GM18870 (cell line): ENCODE data around the gene CNDP2.
A peak's percentile ranks its signal among the peaks of the same experiment; 100 is the strongest.

Source experiments
- ATAC-seq: cut with Tn5 transposase; IDR thresholded peaks from one replicate; pipeline ENCODE4 v1.9.1; 2021; ENCODE audit warnings: moderate library complexity; ENCODE audit not compliant: unreplicated experiment

Gene CNDP2

GRCh38 chr18:74495581-74496507, at the start of gene CNDP2:
CNDP2 (plus strand) TSS chr18:74496363; CDS start chr18:74499974, 3,611 bp downstream.
- ATAC-seq: peak; percentile 62

- ATAC-seq: no peak
Observed at GRCh38 chr18:74446631-74447403, 49.3 kb upstream of the CNDP2 start.

- no peak for ATAC-seq
Observed at GRCh38 chr18:74447404-74448152, 48.6 kb upstream of the CNDP2 start.

- ATAC-seq: no peak
Observed at GRCh38 chr18:74450626-74451025, 45.5 kb upstream of the CNDP2 start.

- no peak for ATAC-seq
Observed at GRCh38 chr18:74451148-74451547, 45.0 kb upstream of the CNDP2 start.

- no peak for ATAC-seq
Observed at GRCh38 chr18:74453016-74453566, 43.1 kb upstream of the CNDP2 start.

- ATAC-seq: no peak
Observed at GRCh38 chr18:74453642-74454198, 42.4 kb upstream of the CNDP2 start.

GRCh38 chr18:74454279-74454751, 41.8 kb upstream of the CNDP2 start:
- no peak for ATAC-seq

- no peak for ATAC-seq
Observed at GRCh38 chr18:74455386-74455785, 40.8 kb upstream of the CNDP2 start.

- ATAC-seq: no peak
Observed at GRCh38 chr18:74456017-74456348, 40.2 kb upstream of the CNDP2 start.

GRCh38 chr18:74456349-74457042, 39.7 kb upstream of the CNDP2 start:
- no peak for ATAC-seq

GRCh38 chr18:74457043-74457724, 39.0 kb upstream of the CNDP2 start, which contains the start of gene DIPK1C:
DIPK1C (minus strand) TSS chr18:74457308; CDS start chr18:74457259, 49 bp downstream.
- ATAC-seq: no peak

GRCh38 chr18:74457725-74458421, 38.3 kb upstream of the CNDP2 start:
- ATAC-seq: no peak

GRCh38 chr18:74459889-74460288, 36.3 kb upstream of the CNDP2 start:
- no peak for ATAC-seq

GRCh38 chr18:74460825-74461224, 35.3 kb upstream of the CNDP2 start:
- ATAC-seq: no peak

GRCh38 chr18:74463254-74463653, 32.9 kb upstream of the CNDP2 start:
- ATAC-seq: no peak

- ATAC-seq: no peak
Observed at GRCh38 chr18:74463983-74464382, 32.2 kb upstream of the CNDP2 start.

GRCh38 chr18:74465775-74466174, 30.4 kb upstream of the CNDP2 start:
- ATAC-seq: no peak
